GM15510 (cell line): ENCODE results near the gene PCDHA13.
"Not testable (repeated sequence)": the region's sequence is repeated elsewhere in the genome, so short reads cannot be mapped to it uniquely, and the experiment has no call there.

ENCODE experiments used
- POLR2A ChIP-seq: IDR thresholded peaks from 3 replicates; pipeline ENCODE4 v1.6.1; 2011; ENCODE audit warnings: borderline replicate concordance; ENCODE audit not compliant: insufficient read length; ENCODE audit errors: extremely low read depth

PCDHA13 gene, protein sequence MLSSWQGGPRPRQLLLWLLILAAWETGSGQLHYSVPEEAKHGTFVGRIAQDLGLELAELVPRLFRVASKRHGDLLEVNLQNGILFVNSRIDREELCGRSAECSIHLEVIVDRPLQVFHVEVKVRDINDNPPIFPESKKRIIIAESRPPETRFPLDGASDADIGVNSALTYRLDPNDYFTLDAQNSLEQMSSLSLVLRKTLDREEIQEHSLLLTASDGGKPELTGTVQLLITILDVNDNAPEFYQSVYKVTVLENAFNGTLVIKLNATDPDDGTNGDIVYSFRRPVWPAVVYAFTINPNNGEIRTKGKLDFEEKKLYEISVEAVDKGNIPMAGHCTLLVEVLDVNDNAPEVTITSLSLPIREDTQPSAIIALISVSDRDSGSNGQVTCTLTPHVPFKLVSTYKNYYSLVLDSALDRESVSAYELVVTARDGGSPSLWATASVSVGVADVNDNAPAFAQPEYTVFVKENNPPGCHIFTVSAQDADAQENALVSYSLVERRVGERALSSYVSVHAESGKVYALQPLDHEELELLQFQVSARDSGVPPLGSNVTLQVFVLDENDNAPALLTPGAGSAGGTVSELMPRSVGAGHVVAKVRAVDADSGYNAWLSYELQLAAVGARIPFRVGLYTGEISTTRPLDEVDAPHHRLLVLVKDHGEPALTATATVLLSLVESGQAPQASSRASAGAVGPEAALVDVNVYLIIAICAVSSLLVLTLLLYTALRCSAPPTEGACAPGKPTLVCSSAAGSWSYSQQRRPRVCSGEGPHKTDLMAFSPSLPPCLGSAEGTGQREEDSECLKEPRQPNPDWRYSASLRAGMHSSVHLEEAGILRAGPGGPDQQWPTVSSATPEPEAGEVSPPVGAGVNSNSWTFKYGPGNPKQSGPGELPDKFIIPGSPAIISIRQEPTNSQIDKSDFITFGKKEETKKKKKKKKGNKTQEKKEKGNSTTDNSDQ

DNA sequence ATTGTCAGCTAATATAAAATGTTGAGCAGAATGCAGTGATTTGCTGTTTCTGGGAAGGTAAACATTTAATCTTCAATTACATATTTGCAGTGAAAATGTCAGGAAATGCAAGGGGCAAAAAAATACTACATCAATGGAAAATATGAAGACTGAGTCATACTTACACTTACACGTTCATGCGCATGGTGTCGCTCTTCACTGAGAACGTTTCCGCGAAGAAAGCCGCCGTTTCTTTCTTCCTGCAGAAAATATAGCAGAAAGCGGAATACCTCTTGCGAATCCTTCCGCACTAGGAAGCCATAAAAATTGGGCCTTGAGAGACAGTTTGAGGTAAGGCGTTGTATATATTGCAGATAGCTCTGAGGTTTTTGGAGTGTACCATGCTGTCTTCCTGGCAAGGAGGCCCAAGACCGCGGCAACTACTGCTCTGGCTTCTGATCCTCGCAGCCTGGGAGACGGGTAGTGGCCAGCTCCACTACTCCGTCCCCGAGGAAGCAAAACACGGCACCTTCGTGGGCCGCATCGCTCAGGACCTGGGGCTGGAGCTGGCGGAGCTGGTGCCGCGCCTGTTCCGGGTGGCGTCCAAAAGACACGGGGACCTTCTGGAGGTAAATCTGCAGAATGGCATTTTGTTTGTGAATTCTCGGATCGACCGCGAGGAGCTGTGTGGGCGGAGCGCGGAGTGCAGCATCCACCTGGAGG is at the start of gene PCDHA13:
Gene PCDHA13, plus strand, starts transcription at position 236 of the 702 bp plus-strand sequence. Its CDS starts 145 bp downstream, at position 381.
- no peak for TF ChIP-seq POLR2A

DNA sequence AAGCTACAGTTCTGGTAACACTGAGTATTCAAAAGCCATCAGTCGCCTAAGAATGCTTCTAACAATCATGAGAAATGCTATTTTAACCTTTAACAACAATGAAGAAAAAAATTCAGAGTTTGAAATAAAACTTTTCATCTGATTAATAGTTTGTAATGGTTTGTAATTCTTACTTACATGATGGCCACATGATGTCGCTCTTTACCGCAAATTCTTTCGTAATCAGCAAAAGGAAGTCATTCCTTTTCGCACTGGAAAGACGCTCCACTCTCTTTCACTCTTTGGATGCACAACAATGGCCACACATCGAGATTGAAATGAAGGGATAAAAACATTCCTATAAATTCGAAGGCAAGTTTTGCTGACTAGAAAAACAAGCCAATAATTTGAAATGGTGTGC is 47.9 kb upstream of the PCDHA13 start, which contains the start of gene PCDHA7:
Gene PCDHA7, plus strand, starts transcription at position 277 of the 400 bp plus-strand sequence. Its CDS starts 115 bp downstream, at position 392.
- TF ChIP-seq POLR2A: no peak

DNA sequence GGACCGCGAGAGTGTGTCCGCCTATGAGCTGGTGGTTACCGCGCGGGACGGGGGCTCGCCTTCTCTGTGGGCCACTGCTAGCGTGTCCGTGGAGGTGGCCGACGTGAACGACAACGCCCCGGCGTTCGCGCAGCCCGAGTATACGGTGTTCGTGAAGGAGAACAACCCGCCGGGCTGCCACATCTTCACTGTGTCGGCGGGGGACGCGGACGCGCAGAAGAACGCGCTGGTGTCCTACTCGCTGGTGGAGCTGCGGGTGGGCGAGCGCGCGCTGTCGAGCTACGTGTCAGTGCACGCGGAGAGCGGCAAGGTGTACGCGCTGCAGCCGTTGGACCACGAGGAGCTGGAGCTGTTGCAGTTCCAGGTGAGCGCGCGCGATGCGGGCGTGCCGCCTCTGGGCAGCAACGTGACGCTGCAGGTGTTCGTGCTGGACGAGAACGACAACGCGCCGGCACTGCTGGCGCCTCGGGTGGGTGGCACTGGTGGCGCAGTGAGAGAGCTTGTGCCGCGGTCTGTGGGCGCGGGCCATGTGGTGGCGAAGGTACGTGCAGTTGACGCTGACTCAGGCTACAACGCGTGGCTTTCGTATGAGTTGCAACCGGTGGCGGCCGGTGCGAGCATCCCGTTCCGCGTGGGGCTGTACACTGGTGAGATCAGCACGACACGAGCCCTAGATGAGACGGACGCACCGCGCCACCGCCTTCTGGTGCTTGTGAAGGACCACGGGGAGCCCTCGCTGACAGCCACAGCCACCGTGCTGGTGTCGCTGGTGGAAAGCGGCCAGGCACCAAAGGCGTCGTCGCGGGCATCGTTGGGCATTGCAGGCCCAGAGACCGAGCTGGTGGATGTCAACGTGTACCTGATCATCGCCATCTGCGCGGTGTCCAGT is 46.1 kb upstream of the PCDHA13 start:
- TF ChIP-seq POLR2A: no peak

DNA sequence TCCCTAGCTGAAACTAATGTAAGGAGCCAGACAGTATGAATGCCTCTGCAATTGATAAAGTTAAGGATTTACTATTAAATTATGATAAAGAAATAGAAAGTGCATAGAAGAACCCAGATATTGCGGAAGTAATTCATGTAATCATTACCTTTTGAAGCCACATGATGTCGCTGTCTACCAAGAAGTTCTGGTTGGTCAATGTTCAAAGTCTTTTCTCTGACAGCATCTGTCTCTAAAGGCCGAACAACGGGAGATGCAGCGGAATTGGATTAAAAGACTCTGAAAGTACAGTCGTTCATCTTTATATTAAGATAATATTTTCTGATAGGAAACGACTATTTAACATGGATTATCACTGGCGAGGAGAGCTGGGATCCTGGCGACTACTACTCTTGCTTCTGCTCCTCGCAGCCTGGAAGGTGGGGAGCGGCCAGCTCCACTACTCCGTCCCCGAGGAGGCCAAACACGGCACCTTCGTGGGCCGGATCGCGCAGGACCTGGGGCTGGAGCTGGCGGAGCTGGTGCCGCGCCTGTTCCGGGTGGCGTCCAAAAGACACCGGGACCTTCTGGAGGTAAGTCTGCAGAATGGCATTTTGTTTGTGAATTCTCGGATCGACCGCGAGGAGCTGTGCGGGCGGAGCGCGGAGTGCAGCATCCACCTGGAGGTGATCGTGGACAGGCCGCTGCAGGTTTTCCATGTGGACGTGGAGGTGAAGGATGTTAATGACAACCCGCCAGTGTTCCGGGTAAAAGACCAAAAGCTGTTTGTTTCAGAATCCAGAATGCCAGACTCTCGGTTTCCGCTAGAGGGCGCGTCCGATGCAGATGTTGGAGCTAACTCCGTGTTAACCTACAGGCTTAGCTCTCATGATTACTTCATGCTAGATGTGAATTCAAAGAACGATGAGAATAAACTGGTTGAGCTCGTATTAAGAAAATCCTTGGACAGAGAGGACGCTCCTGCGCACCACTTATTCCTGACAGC is 40.7 kb upstream of the PCDHA13 start, which contains the start of gene PCDHA8:
Gene PCDHA8, plus strand, starts transcription at position 210 of the 985 bp plus-strand sequence. Its CDS starts 135 bp downstream, at position 345.
- no peak for TF ChIP-seq POLR2A

DNA sequence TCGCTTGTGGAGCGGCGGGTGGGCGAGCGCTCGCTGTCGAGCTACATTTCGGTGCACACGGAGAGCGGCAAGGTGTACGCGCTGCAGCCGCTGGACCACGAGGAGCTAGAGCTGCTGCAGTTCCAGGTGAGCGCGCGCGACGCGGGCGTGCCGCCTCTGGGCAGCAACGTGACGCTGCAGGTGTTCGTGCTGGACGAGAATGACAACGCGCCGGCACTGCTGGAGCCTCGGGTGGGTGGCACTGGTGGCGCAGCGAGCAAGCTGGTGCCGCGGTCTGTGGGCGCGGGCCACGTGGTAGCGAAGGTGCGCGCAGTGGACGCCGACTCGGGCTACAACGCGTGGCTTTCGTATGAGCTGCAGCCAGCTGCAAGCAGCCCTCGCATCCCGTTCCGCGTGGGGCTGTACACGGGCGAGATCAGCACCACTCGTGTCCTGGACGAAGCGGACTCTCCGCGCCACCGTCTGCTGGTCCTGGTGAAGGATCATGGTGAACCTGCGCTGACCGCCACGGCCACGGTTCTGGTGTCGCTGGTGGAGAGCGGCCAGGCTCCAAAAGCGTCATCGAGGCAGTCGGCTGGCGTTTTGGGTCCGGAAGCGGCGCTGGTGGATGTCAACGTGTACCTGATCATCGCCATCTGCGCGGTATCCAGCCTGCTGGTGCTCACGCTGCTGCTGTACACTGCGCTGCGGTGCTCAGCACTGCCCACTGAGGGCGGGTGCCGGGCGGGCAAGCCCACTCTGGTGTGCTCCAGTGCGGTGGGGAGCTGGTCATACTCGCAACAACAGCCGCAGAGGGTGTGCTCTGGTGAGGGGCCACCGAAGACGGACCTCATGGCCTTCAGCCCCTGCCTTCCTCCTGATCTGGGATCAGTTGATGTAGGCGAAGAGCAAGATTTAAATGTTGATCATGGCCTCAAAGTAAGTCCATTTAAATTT is 38.9 kb upstream of the PCDHA13 start:
- TF ChIP-seq POLR2A: no peak

DNA sequence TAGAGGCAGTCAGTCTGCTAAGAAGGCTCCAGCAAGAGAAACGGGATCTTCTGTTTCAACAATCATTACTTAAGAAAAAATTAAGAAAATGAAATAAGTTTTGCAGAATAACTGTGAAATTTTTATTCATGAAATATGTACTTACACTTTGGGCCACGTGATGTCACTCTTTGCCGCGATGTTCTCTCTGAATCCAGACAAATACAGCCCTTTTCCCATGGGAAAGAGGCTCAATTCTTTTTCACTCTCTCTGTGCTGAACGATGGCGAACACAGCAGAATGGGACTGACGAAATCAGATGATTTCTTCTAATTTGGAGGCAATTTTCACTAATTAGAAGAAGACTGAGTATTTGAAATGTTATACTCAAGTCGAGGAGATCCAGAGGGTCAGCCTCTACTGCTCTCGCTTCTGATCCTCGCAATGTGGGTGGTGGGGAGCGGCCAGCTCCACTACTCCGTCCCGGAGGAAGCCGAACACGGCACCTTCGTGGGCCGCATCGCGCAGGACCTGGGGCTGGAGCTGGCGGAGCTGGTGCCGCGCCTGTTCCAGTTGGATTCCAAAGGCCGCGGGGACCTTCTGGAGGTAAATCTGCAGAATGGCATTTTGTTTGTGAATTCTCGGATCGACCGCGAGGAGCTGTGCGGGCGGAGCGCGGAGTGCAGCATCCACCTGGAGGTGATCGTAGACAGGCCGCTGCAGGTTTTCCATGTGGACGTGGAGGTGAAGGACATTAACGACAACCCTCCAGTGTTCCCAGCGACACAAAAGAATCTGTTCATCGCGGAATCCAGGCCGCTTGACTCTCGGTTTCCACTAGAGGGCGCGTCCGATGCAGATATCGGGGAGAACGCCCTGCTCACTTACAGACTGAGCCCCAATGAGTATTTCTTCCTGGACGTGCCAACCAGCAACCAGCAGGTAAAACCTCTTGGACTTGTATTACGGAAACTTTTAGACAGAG is 33.5 kb upstream of the PCDHA13 start, which contains the start of gene PCDHA9:
Gene PCDHA9, plus strand, starts transcription at position 244 of the 964 bp plus-strand sequence. Its CDS starts 114 bp downstream, at position 358.
- TF ChIP-seq POLR2A: not testable (repeated sequence)

DNA sequence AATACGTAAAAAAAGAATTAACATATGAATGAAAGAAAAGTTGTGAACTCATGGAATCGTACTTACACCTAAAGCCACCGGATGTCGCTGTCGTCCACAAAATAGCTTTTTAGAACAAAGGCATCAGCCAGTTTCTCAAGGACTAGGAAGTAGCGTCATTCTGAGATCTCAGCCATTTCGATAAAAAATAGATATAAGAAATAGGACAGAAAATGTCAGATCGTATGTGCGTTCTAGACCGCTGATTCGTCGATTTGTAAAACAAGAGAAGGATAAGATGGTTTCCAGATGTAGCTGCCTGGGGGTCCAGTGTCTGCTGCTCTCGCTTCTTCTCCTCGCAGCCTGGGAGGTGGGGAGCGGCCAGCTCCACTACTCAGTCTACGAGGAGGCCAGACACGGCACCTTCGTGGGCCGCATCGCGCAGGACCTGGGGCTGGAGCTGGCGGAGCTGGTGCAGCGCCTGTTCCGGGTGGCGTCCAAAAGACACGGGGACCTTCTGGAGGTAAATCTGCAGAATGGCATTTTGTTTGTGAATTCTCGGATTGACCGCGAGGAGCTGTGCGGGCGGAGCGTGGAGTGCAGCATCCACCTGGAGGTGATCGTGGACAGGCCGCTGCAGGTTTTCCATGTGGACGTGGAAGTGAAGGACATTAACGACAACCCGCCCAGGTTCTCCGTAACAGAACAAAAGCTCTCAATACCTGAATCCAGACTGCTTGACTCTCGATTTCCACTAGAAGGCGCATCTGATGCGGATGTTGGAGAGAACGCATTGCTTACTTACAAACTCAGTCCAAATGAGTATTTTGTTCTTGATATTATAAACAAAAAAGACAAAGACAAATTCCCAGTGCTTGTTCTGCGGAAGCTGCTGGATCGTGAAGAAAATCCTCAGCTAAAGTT is 25.9 kb upstream of the PCDHA13 start, which contains the start of gene PCDHA10:
Gene PCDHA10, plus strand, starts transcription at position 126 of the 903 bp plus-strand sequence. Its CDS starts 152 bp downstream, at position 278.
- no peak for TF ChIP-seq POLR2A

DNA sequence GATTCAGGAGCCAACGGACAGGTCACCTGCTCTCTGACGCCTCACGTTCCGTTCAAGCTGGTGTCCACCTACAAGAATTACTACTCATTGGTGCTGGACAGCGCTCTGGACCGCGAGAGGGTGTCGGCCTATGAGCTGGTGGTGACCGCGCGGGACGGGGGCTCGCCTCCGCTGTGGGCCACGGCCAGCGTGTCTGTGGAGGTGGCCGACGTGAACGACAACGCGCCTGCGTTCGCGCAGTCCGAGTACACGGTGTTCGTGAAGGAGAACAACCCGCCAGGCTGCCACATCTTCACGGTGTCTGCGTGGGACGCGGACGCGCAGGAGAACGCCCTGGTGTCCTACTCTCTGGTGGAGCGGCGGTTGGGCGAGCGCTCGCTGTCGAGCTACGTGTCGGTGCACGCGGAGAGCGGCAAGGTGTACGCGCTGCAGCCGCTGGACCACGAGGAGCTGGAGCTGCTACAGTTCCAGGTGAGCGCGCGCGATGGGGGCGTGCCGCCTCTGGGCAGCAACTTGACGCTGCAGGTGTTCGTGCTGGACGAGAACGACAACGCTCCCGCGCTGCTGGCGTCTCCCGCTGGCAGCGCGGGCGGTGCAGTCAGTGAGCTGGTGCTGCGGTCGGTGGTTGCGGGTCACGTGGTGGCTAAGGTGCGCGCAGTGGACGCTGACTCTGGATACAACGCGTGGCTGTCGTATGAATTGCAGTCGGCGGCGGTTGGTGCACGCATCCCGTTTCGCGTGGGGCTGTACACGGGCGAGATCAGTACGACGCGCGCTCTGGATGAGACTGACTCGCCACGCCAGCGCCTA is 24.5 kb upstream of the PCDHA13 start:
- TF ChIP-seq POLR2A: no peak

DNA sequence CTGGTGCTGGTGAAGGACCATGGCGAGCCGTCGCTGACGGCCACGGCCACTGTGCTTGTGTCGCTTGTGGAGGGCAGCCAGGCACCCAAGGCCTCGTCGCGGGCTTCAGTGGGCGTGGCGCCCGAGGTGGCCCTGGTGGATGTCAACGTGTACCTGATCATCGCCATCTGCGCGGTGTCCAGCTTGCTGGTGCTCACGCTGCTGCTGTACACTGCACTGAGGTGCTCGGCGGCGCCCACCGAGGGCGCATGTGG is 24.0 kb upstream of the PCDHA13 start:
- TF ChIP-seq POLR2A: no peak
